Mammary epithelial cell (primary cell): Measurements from ENCODE around the gene ERBIN.

ENCODE experiments used
- CTCF ChIP-seq, 2 donors: IDR thresholded peaks in 1 of 2; conservative IDR thresholded peaks in 1 of 2; 2 replicates each; pipeline ENCODE4 v1.5.1; 2011 to 2012; ENCODE audit warnings: inconsistent platforms in 2 of 2, low read length in 2 of 2, mild to moderate bottlenecking in 2 of 2, control low read depth in 1 of 2, low read depth in 1 of 2; ENCODE audit not compliant: insufficient read depth in 1 of 2; ENCODE audit errors: extremely low read depth in 1 of 2
- EZH2 ChIP-seq: IDR thresholded peaks from 2 replicates; pipeline ENCODE4 v1.6.1; 2012; ENCODE audit warnings: low read length, inconsistent platforms, borderline replicate concordance

- TF ChIP-seq CTCF (conservative IDR thresholded peaks at IDR 0.05 in 1 of 2, IDR thresholded peaks at IDR 0.05 in 1 of 2; ENCODE audit: extremely low read depth in 1 of 2, insufficient read depth in 1 of 2, low read depth in 1 of 2, low read length in 2 of 2): no peak
- no peak for TF ChIP-seq EZH2
Observed at GRCh38 chr5:65989158-65989557, 62.8 kb downstream of the ERBIN start.
